ENCODE results near the gene PPP1R12C.

The PPP1R12C gene

DNA sequence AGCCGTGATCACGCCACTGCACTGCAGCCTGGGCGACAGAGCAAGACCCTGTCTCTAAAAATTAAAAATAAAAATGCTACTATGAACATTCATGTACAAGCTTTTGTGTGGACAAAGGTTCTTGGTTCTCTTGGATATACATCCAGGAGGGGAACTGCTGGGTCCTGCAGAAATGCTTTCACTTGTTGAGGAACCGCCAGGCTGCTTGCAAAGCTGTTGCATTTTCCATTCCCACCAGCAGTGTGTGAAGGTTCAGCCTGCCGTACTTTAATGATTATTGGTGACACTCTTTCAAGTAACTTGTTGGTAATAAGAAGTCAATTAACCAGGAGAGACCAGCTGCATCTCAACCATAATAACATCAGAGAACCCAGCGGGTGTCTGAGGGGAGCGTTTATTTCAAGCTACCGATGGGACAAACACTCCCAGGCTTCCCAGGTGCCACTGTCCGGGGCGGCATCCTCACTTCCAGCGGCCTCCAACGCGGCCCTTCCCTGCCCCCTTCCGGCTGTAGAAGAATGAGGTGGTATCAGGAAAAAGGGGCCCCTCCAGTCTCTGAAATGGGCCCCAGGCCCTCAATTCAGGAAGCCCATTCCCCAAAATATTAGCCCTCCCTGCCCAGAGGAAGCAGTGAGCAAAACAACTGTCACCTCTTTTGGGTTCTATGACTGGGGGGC is 15.2 kb upstream of the PPP1R12C start:
- no peak overlapping the region for H3K4me3 ChIP-seq (replicated peaks; ENCODE audit: low read depth, low read length)
- DNase-seq (ENCODE audit: low read depth), result no peak
- TF ChIP-seq, protein P1, sequence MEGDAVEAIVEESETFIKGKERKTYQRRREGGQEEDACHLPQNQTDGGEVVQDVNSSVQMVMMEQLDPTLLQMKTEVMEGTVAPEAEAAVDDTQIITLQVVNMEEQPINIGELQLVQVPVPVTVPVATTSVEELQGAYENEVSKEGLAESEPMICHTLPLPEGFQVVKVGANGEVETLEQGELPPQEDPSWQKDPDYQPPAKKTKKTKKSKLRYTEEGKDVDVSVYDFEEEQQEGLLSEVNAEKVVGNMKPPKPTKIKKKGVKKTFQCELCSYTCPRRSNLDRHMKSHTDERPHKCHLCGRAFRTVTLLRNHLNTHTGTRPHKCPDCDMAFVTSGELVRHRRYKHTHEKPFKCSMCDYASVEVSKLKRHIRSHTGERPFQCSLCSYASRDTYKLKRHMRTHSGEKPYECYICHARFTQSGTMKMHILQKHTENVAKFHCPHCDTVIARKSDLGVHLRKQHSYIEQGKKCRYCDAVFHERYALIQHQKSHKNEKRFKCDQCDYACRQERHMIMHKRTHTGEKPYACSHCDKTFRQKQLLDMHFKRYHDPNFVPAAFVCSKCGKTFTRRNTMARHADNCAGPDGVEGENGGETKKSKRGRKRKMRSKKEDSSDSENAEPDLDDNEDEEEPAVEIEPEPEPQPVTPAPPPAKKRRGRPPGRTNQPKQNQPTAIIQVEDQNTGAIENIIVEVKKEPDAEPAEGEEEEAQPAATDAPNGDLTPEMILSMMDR (IDR thresholded peaks at IDR 0.05; ENCODE audit: low read length, missing control alignments), result no peak

- DNase-seq (ENCODE audit: low read depth), result no peak
- no peak overlapping the region for H3K4me3 ChIP-seq (replicated peaks; ENCODE audit: low read depth, low read length)
- TF ChIP-seq, protein P1 (IDR thresholded peaks at IDR 0.05; ENCODE audit: low read length, missing control alignments), result no peak
Measured at GRCh38 chr19:55131421-55131820, 14.0 kb upstream of the PPP1R12C start.

DNA sequence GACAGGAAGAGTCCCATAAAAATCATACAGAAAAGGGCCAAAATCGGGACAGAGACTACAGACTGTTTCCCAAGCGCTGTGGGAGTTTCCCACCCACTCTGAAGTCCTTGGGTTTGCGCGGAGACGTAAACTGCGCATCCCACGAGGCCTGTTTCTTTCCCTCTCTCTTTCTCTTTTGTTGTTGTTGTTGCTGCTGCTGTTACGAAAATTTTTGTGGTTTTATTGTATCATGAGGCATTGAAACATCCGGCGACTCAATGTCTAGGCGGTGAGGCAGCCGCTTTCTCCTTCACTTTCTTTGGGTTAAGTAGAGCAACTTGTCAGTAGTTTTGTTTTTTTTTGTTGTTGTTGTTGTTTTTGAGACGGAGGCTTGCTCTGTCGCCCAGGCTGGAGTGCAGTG is 1.6 kb upstream of the PPP1R12C start:
- TF ChIP-seq, protein P1 (IDR thresholded peaks at IDR 0.05; ENCODE audit: low read length, missing control alignments), result no peak
- no peak for DNase-seq (ENCODE audit: low read depth)
- no peak overlapping the region for H3K4me3 ChIP-seq (replicated peaks; ENCODE audit: low read depth, low read length)

GRCh38 chr19:55118401-55118991 is 1.1 kb upstream of the PPP1R12C start:
- TF ChIP-seq, protein P1 (IDR thresholded peaks at IDR 0.05; ENCODE audit: low read length, missing control alignments), result no peak
- H3K4me3 ChIP-seq (replicated peaks; ENCODE audit: low read depth, low read length), result peak overlapping the region; percentile 72
- DNase-seq (ENCODE audit: low read depth), result peak; percentile 34

DNA sequence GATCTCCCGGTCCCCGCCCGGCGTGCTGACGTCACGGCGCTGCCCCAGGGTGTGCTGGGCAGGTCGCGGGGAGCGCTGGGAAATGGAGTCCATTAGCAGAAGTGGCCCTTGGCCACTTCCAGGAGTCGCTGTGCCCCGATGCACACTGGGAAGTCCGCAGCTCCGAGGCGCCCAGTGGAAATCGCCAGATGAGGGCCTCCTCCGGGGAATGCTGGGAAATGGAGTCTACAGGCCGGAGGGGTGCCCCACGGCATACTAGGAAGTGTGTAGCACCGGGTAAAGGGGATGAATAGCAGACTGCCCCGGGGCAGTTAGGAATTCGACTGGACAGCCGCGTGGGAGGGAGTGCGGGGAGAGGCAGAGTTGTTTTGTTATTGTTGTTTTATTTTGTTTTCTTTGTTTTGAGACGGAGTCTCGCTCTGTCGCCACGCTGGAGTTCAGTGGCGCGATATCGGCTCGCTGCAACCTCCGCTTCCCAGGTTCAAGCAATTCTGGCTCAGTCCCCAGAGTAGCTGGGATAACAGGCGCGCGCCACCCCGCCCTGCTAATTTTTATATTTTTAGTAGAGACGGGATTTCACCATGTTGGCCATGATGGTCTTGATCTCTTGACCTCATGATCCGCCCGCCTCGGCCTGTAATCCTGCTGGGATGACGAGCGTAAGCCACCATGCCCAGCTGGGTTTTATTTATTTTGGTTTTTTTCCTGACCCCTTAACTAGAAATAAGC is 390 bp upstream of the PPP1R12C start:
- DNase-seq (ENCODE audit: low read depth), result peak; percentile 99
- TF ChIP-seq, protein P1 (IDR thresholded peaks at IDR 0.05; ENCODE audit: low read length, missing control alignments), result no peak
- peak overlapping the region; percentile 72 for H3K4me3 ChIP-seq (replicated peaks; ENCODE audit: low read depth, low read length)

- H3K4me3 ChIP-seq (replicated peaks; ENCODE audit: low read depth, low read length), result peak overlapping the region; percentile 93
- peak; percentile 71 for DNase-seq (ENCODE audit: low read depth)
- TF ChIP-seq, protein P1 (IDR thresholded peaks at IDR 0.05; ENCODE audit: low read length, missing control alignments), result no peak
Measured at GRCh38 chr19:55116232-55116858, 1.1 kb downstream of the PPP1R12C start.
